ENCODE results near the gene ULK2.
"Not testable (repeated sequence)": the region's sequence is repeated elsewhere in the genome, so short reads cannot be mapped to it uniquely, and the experiment has no call there.

ULK2 gene

GRCh38 chr17:19768046-19768782 is 99.5 kb downstream of the ULK2 start:
- no peak for DNase-seq (ENCODE audit: extremely low read depth in 1 of 2, low read depth in 1 of 2)

GRCh38 chr17:19766421-19767270 is 101.1 kb downstream of the ULK2 start:
- peak; percentile 47 to 50 for DNase-seq (ENCODE audit: extremely low read depth in 1 of 2, low read depth in 1 of 2)

GRCh38 chr17:19766016-19766415 is 101.7 kb downstream of the ULK2 start:
- no peak for DNase-seq (ENCODE audit: extremely low read depth in 1 of 2, low read depth in 1 of 2)

- DNase-seq (ENCODE audit: extremely low read depth in 1 of 2, low read depth in 1 of 2): not testable (repeated sequence)
Observed at GRCh38 chr17:19763991-19764390, 103.7 kb downstream of the ULK2 start.

GRCh38 chr17:19763416-19763815 is 104.3 kb downstream of the ULK2 start:
- no peak for DNase-seq (ENCODE audit: extremely low read depth in 1 of 2, low read depth in 1 of 2)

GRCh38 chr17:19762515-19762961 is 105.2 kb downstream of the ULK2 start:
- peak; percentile 24 to 37 for DNase-seq (ENCODE audit: extremely low read depth in 1 of 2, low read depth in 1 of 2)

GRCh38 chr17:19760746-19761145 is 107.0 kb downstream of the ULK2 start:
- DNase-seq (ENCODE audit: extremely low read depth in 1 of 2, low read depth in 1 of 2): no peak

GRCh38 chr17:19759568-19760549 is 107.9 kb downstream of the ULK2 start:
- DNase-seq (ENCODE audit: extremely low read depth in 1 of 2, low read depth in 1 of 2): no peak

- no peak for DNase-seq (ENCODE audit: extremely low read depth in 1 of 2, low read depth in 1 of 2)
Observed at GRCh38 chr17:19757536-19758180, 110.1 kb downstream of the ULK2 start.

GRCh38 chr17:19756546-19756945 is 111.2 kb downstream of the ULK2 start:
- DNase-seq (ENCODE audit: extremely low read depth in 1 of 2, low read depth in 1 of 2): no peak

GRCh38 chr17:19755821-19756510 is 111.8 kb downstream of the ULK2 start:
- no peak for DNase-seq (ENCODE audit: extremely low read depth in 1 of 2, low read depth in 1 of 2)

- DNase-seq (ENCODE audit: extremely low read depth in 1 of 2, low read depth in 1 of 2): no peak
Observed at GRCh38 chr17:19755392-19755791, 112.3 kb downstream of the ULK2 start.

GRCh38 chr17:19753661-19754463 is 113.9 kb downstream of the ULK2 start:
- no peak for DNase-seq (ENCODE audit: extremely low read depth in 1 of 2, low read depth in 1 of 2)

- no peak for DNase-seq (ENCODE audit: extremely low read depth in 1 of 2, low read depth in 1 of 2)
Observed at GRCh38 chr17:19753051-19753509, 114.7 kb downstream of the ULK2 start.

GRCh38 chr17:19752216-19753050 is 115.3 kb downstream of the ULK2 start:
- DNase-seq (ENCODE audit: extremely low read depth in 1 of 2, low read depth in 1 of 2): no peak

- DNase-seq (ENCODE audit: extremely low read depth in 1 of 2, low read depth in 1 of 2): no peak
Observed at GRCh38 chr17:19750835-19751234, 116.9 kb downstream of the ULK2 start.

GRCh38 chr17:19750020-19750572 is 117.6 kb downstream of the ULK2 start:
- DNase-seq (ENCODE audit: extremely low read depth in 1 of 2, low read depth in 1 of 2): no peak

GRCh38 chr17:19748807-19749193 is 118.9 kb downstream of the ULK2 start:
- DNase-seq (ENCODE audit: extremely low read depth in 1 of 2, low read depth in 1 of 2): no peak

All from stimulated activated CD8-positive, alpha-beta memory T cell treated with anti-CD3 and anti-CD28 coated beads, Interleukin-7, amount 100 ng/mL, for 48 hours (primary cell).